Glomerular visceral epithelial cell (primary cell): Measurements from ENCODE around the gene PCDHGB3.
"Not testable (repeated sequence)": the region's sequence is repeated elsewhere in the genome, so short reads cannot be mapped to it uniquely, and the experiment has no call there.

Experiments used
- DNase-seq: peaks from one replicate; pipeline ENCODE4 v3.0.0-alpha.2; 2016; ENCODE audit errors: extremely low spot score

The PCDHGB3 gene

GRCh38 chr5:141392429-141393198 lies 22.6 kb downstream of the PCDHGB3 start, which contains the start of gene PCDHGA8:
PCDHGA8 (plus strand) TSS chr5:141392633; CDS start chr5:141392814, 181 bp downstream.
- no peak for DNase-seq

GRCh38 chr5:141393267-141393666 lies 23.2 kb downstream of the PCDHGB3 start:
- no peak for DNase-seq

GRCh38 chr5:141394401-141395187 lies 24.6 kb downstream of the PCDHGB3 start:
- not testable (repeated sequence) for DNase-seq

- peak; percentile 61 for DNase-seq
These were observed 27.9 kb downstream of the PCDHGB3 start, which contains the start of gene PCDHGB5 for GRCh38 chr5:141397756-141398551. PCDHGB5 (plus strand) TSS chr5:141397947; CDS start chr5:141398128, 181 bp downstream.

- DNase-seq = no peak
These were observed 28.6 kb downstream of the PCDHGB3 start for GRCh38 chr5:141398608-141399007.

GRCh38 chr5:141399555-141400258 lies 29.7 kb downstream of the PCDHGB3 start:
- no peak for DNase-seq

GRCh38 chr5:141402553-141403243 lies 32.7 kb downstream of the PCDHGB3 start, which contains the start of gene PCDHGA9:
PCDHGA9 (plus strand) TSS chr5:141402778; CDS start chr5:141402953, 175 bp downstream.
- peak; percentile 23 for DNase-seq

- DNase-seq = no peak
These were observed 33.3 kb downstream of the PCDHGB3 start for GRCh38 chr5:141403387-141403786.

GRCh38 chr5:141407790-141408505 lies 37.9 kb downstream of the PCDHGB3 start, which contains the start of gene PCDHGB6:
PCDHGB6 (plus strand) TSS chr5:141408021; CDS start chr5:141408203, 182 bp downstream.
- DNase-seq = peak; percentile 71

- no peak for DNase-seq
These were observed 39.7 kb downstream of the PCDHGB3 start for GRCh38 chr5:141409598-141410306.

- no peak for DNase-seq
These were observed 41.5 kb downstream of the PCDHGB3 start for GRCh38 chr5:141411575-141411974.

GRCh38 chr5:141412854-141413539 lies 43.0 kb downstream of the PCDHGB3 start, which contains the start of gene PCDHGA10:
PCDHGA10 (plus strand) TSS chr5:141412987; CDS start chr5:141413176, 189 bp downstream.
- DNase-seq = peak; percentile 59

- no peak for DNase-seq
These were observed 43.6 kb downstream of the PCDHGB3 start for GRCh38 chr5:141413540-141414069.

GRCh38 chr5:141414548-141415274 lies 44.7 kb downstream of the PCDHGB3 start:
- DNase-seq = not testable (repeated sequence)

- not testable (repeated sequence) for DNase-seq
These were observed 45.2 kb downstream of the PCDHGB3 start for GRCh38 chr5:141415275-141415618.

GRCh38 chr5:141417494-141418172 lies 47.6 kb downstream of the PCDHGB3 start, which contains the start of gene PCDHGB7:
PCDHGB7 (plus strand) TSS chr5:141417677; CDS start chr5:141417860, 183 bp downstream.
- DNase-seq = not testable (repeated sequence)
